H1 (cell line): ENCODE results near the gene PLN. TPM values are rescaled to one million over a fixed set of nuclear protein-coding genes. Genes with fewer than 3 reads are reported as not detected.

Experiments used
- CTCF ChIA-PET: fragments of 300-600 bp; sonication (Branson Sonifier 250); formaldehyde crosslinking; loops from one replicate; lab custom pipeline; 2021; ENCODE audit not compliant: partially characterized antibody; lab: Charles Lee
- POLR2A ChIA-PET: fragments of 300-600 bp; sonication (Branson Sonifier 250); formaldehyde crosslinking; loops from one replicate; lab custom pipeline; 2021; ENCODE audit warnings: inconsistent platforms; ENCODE audit not compliant: partially characterized antibody; lab: Charles Lee
- DNase-seq, 2 experiments: peaks; one replicate each; pipeline versions ENCODE4 v3.0.0 to v3.0.0-alpha.2; 2010 to 2022; ENCODE audit warnings: low spot score in 2 of 2, low read depth in 1 of 2, mixed read lengths in 1 of 2
- FAIRE-seq: peaks from 2 replicates; lab custom pipeline; 2011; peaks lifted over from hg19 to GRCh38; lab: Jason Lieb, UNC
- H2AFZ ChIP-seq: 2 replicates; pipeline ENCODE4 v1.8.1; 2012; ENCODE audit warnings: low read length, inconsistent platforms
- H2AK5ac ChIP-seq: 2 replicates; pipeline ENCODE4 v1.6.1; 2013; ENCODE audit warnings: low read depth, low read length
- H2BK120ac ChIP-seq: replicated peaks from 2 replicates; pipeline ENCODE3; 2013; ENCODE audit warnings: low read depth, low read length, inconsistent platforms
- H2BK12ac ChIP-seq: 2 replicates; pipeline ENCODE4 v1.6.1; 2013; ENCODE audit warnings: low read depth, low read length
- H2BK15ac ChIP-seq: 2 replicates; pipeline ENCODE4 v1.6.1; 2013; ENCODE audit warnings: low read length
- H2BK20ac ChIP-seq: 2 replicates; pipeline ENCODE4 v1.6.1; 2013; ENCODE audit warnings: low read length
- H2BK5ac ChIP-seq: 2 replicates; pipeline ENCODE4 v1.6.1; 2013; ENCODE audit warnings: low read depth, low read length
- H3K14ac ChIP-seq: 2 replicates; pipeline ENCODE4 v1.6.1; 2013; ENCODE audit warnings: inconsistent platforms; ENCODE audit not compliant: insufficient read length
- H3K18ac ChIP-seq: 2 replicates; pipeline ENCODE4 v1.6.1; 2013; ENCODE audit warnings: low read length; ENCODE audit errors: extremely low read depth
- H3K23ac ChIP-seq: 2 replicates; pipeline ENCODE4 v1.6.1; 2013; ENCODE audit warnings: inconsistent platforms; ENCODE audit not compliant: insufficient read length
- H3K23me2 ChIP-seq: 2 replicates; pipeline ENCODE4 v1.6.1; 2013; ENCODE audit warnings: low read depth, low read length
- H3K27ac ChIP-seq: 2 replicates; pipeline ENCODE4 v1.6.1; 2011; ENCODE audit warnings: low read depth, low read length, inconsistent platforms
- H3K27me3 ChIP-seq, 4 experiments: replicated peaks in 1 of 4; 1 replicate in 1 of 4; 2 replicates in 3 of 4; pipeline versions ENCODE4 v1.6.1 to v1.8.1; 2011 to 2013; ENCODE audit warnings: low read length in 3 of 4, mild to moderate bottlenecking in 3 of 4, inconsistent platforms in 2 of 4, mixed read lengths in 2 of 4, moderate library complexity in 1 of 4; ENCODE audit not compliant: control insufficient read depth in 3 of 4, insufficient read depth in 3 of 4; ENCODE audit errors: extremely low read depth in 1 of 4
- H3K36me3 ChIP-seq, 4 experiments: 2 replicates each; pipeline versions ENCODE4 v1.6.1 to v1.8.1; 2011 to 2013; ENCODE audit warnings: mild to moderate bottlenecking in 4 of 4, low read length in 3 of 4, moderate library complexity in 2 of 4, control low read depth in 1 of 4, inconsistent platforms in 1 of 4; ENCODE audit not compliant: insufficient read depth in 4 of 4, control insufficient read depth in 2 of 4
- H3K4ac ChIP-seq: replicated peaks from 2 replicates; pipeline ENCODE3; 2013; ENCODE audit warnings: low read length, low read depth, mixed read lengths, inconsistent platforms; ENCODE audit not compliant: insufficient read length
- H3K4me1 ChIP-seq, 4 experiments: replicated peaks in 1 of 4; 1 replicate in 1 of 4; 2 replicates in 3 of 4; pipeline versions ENCODE4 v1.6.1 to v1.8.1; 2011 to 2013; ENCODE audit warnings: low read length in 3 of 4, inconsistent platforms in 2 of 4, mixed read lengths in 1 of 4; ENCODE audit not compliant: insufficient read depth in 4 of 4, control insufficient read depth in 3 of 4
- H3K4me2 ChIP-seq, 2 experiments: 2 replicates each; pipeline versions ENCODE4 v1.6.1 to v1.8.1; 2011 to 2013; ENCODE audit warnings: low read depth in 2 of 2, low read length in 2 of 2, control low read depth in 1 of 2, inconsistent platforms in 1 of 2, mild to moderate bottlenecking in 1 of 2; ENCODE audit not compliant: insufficient read depth in 1 of 2
- H3K4me3 ChIP-seq, 4 experiments: fragments of 200-600, 300-600 bp in 1 of 4; sonication (generic), shearing (Covaris generic), sonication (Bioruptor Twin) in 1 of 4; 2 replicates each; pipeline versions ENCODE4 v1.5.1 to v1.8.1; 2011 to 2016; ENCODE audit warnings: low read length in 4 of 4, low read depth in 3 of 4, control low read depth in 2 of 4, inconsistent platforms in 2 of 4, mild to moderate bottlenecking in 2 of 4, mixed read lengths in 1 of 4, moderate library complexity in 1 of 4; ENCODE audit not compliant: insufficient read depth in 2 of 4; ENCODE audit errors: extremely low read depth in 1 of 4
- H3K56ac ChIP-seq: replicated peaks from 2 replicates; pipeline ENCODE3; 2013; ENCODE audit warnings: low read depth, mild to moderate bottlenecking, mixed read lengths, low read length, inconsistent platforms; ENCODE audit not compliant: insufficient read length
- H3K79me1 ChIP-seq: 2 replicates; pipeline ENCODE4 v1.6.1; 2013; ENCODE audit warnings: low read depth, low read length, control low read depth
- H3K79me2 ChIP-seq, 2 experiments: 2 replicates each; pipeline versions ENCODE4 v1.6.1 to v1.8.1; 2012 to 2013; ENCODE audit warnings: low read length in 2 of 2, mild to moderate bottlenecking in 2 of 2, inconsistent platforms in 1 of 2; ENCODE audit not compliant: insufficient read depth in 2 of 2, control insufficient read depth in 1 of 2
- H3K9ac ChIP-seq, 4 experiments: replicated peaks in 1 of 4; 1 replicate in 1 of 4; 2 replicates in 3 of 4; pipeline versions ENCODE4 v1.6.1 to v1.8.1; 2011 to 2013; ENCODE audit warnings: low read depth in 3 of 4, low read length in 3 of 4, control low read depth in 2 of 4, mild to moderate bottlenecking in 2 of 4, moderate library complexity in 2 of 4, inconsistent platforms in 1 of 4; ENCODE audit errors: extremely low read depth in 1 of 4
- H3K9me3 ChIP-seq, 2 experiments: 2 replicates each; pipeline versions ENCODE4 v1.6.1 to v1.8.1; 2012 to 2013; ENCODE audit warnings: mild to moderate bottlenecking in 2 of 2, moderate library complexity in 2 of 2, control low read depth in 1 of 2, inconsistent platforms in 1 of 2, low read depth in 1 of 2, low read length in 1 of 2, mixed read lengths in 1 of 2; ENCODE audit not compliant: insufficient read depth in 2 of 2
- H4K20me1 ChIP-seq, 2 experiments: replicated peaks in 1 of 2; 2 replicates each; pipeline versions ENCODE3 to v1.8.1; 2011 to 2013; ENCODE audit warnings: inconsistent platforms in 2 of 2, low read length in 2 of 2, mild to moderate bottlenecking in 1 of 2; ENCODE audit not compliant: insufficient read depth in 2 of 2, control insufficient read depth in 1 of 2
- H4K5ac ChIP-seq: 2 replicates; pipeline ENCODE4 v1.6.1; 2013; ENCODE audit warnings: low read length, low read depth, mixed read lengths, inconsistent platforms; ENCODE audit not compliant: insufficient read length
- H4K8ac ChIP-seq: 2 replicates; pipeline ENCODE4 v1.8.0; 2013; ENCODE audit warnings: mild to moderate bottlenecking, moderate library complexity, low read length, inconsistent platforms; ENCODE audit not compliant: insufficient read depth; ENCODE audit errors: extremely low read depth
- H4K91ac ChIP-seq: replicated peaks from 2 replicates; pipeline ENCODE3; 2013; ENCODE audit warnings: low read length, mixed read lengths, inconsistent platforms; ENCODE audit not compliant: insufficient read length
- EGR1 ChIP-seq: IDR thresholded peaks from 2 replicates; pipeline ENCODE4 v1.6.1; 2011; ENCODE audit warnings: low read depth, low read length, borderline replicate concordance
- NRF1 ChIP-seq: IDR thresholded peaks from 2 replicates; pipeline ENCODE4 v1.6.1; 2011; ENCODE audit warnings: mild to moderate bottlenecking, low read depth, low read length, improper control_type of control experiment
- RAD21 ChIP-seq, 2 experiments: IDR thresholded peaks in 1 of 2; conservative IDR thresholded peaks in 1 of 2; 2 replicates each; pipeline ENCODE4 v1.6.1; 2011; ENCODE audit warnings: low read depth in 2 of 2, low read length in 2 of 2, improper control_type of control experiment in 1 of 2, inconsistent platforms in 1 of 2, mild to moderate bottlenecking in 1 of 2, moderate library complexity in 1 of 2
- RNF2 ChIP-seq: fragments of 200-900, 300-1000 bp; sonication (generic); IDR thresholded peaks from 2 replicates; pipeline ENCODE4 v1.7.1; 2016; ENCODE audit warnings: borderline replicate concordance, low read depth, mild to moderate bottlenecking, antibody characterized with exemption, low read length; ENCODE audit not compliant: poor library complexity, severe bottlenecking; ENCODE audit errors: missing control alignments
- RXRA ChIP-seq: IDR thresholded peaks from 2 replicates; pipeline ENCODE4 v1.6.1; 2011; ENCODE audit warnings: low read depth, mild to moderate bottlenecking, low read length, moderate library complexity; ENCODE audit not compliant: insufficient read depth
- SUZ12 ChIP-seq: fragments of 200-600 bp; sonication (generic); IDR thresholded peaks from 2 replicates; pipeline ENCODE4 v1.6.1; 2012; ENCODE audit warnings: mild to moderate bottlenecking, inconsistent platforms, low read length, moderate library complexity, mixed read lengths
- WGBS, 2 experiments: shearing (Covaris generic) in 1 of 2; methylation state at CpG; one replicate each; pipeline versions ENCODE4 v1.1.6 to v1.1.7; 2013 to 2015; ENCODE audit warnings: low lambda C conversion rate in 2 of 2, mixed read lengths in 2 of 2, inconsistent platforms in 1 of 2, low coverage in 1 of 2, missing lambda C conversion rate in 1 of 2; ENCODE audit not compliant: insufficient replicate concordance in 2 of 2, insufficient coverage in 1 of 2, insufficient read length in 1 of 2; ENCODE audit errors: extremely low coverage in 1 of 2, missing lambda C conversion rate in 1 of 2; 5-methylcytosine and 5-hydroxymethylcytosine counted together
- polyA plus RNA-seq, 7 experiments: library from polyadenylated mRNA; depleted of rRNA in 3 of 7; stranded (reverse) in 5 of 7; unstranded in 2 of 7; fragments of >200 nt in 5 of 7; fragments of 200-250 nt in 2 of 7; gene quantifications; 1 replicate in 5 of 7; 2 replicates in 1 of 7; 4 replicates in 1 of 7; pipeline versions ENCODE4 v1.2.1 to v1.2.3, GENCODE V29; 2011 to 2013; ENCODE audit warnings: missing spikeins in 2 of 7, mixed read lengths in 2 of 7
- total RNA-seq: library from RNA; stranded (reverse); fragmentation: NEBNext Ultra II Directional; extraction: Animal tissue kit (Norgen Biotek cat#: 25700); gene quantifications from 2 replicates; pipeline ENCODE4 v1.2.1, GENCODE V29; 2021

PLN gene
- total and polyA plus RNA-seq, 2 of the 8 experiments (the other 6 are each of a cell fraction or from before 2014, with no cell fraction given): not detected

- no peak overlapping the region for H4K91ac ChIP-seq
- H3K79me2 ChIP-seq: no peaks in the 10 kb centered on the region
- H2BK20ac ChIP-seq: no peak overlapping the region
- no peak overlapping the region for H3K23ac ChIP-seq
- H3K9ac ChIP-seq: no peak overlapping the region
- H3K18ac ChIP-seq: no peak overlapping the region
- no peak overlapping the region for H3K4ac ChIP-seq
- CTCF ChIA-PET: interaction anchor here (0.9 kb wide), 1 partner anchor 14 kb away, joined by 4 read pairs; no protein-coding TSS in a partner anchor
- no peaks in the 10 kb centered on the region for H3K4me1 ChIP-seq
- no peaks in the 10 kb centered on the region; a peak in 1 of 4 replicates for H3K9me3 ChIP-seq
- no peak overlapping the region for H4K8ac ChIP-seq
- 92% methylated on average over 2 of the region's 2 CpGs; no CpG with 5 or more reads in 1 of the 2 experiments for WGBS, 2 experiments
- no peak overlapping the region for H3K4me2 ChIP-seq
- FAIRE-seq (no peak), DNase-seq (no peak)
- no peaks in the 10 kb centered on the region for H3K27me3 ChIP-seq
- POLR2A ChIA-PET: no interaction called here
- no peak overlapping the region for H2BK15ac ChIP-seq
- H3K36me3 ChIP-seq: no peaks in the 10 kb centered on the region; a peak in 1 of 8 replicates
- no peak overlapping the region for H2BK12ac ChIP-seq
- no peak overlapping the region for H2BK120ac ChIP-seq
- H3K23me2 ChIP-seq: no peaks in the 10 kb centered on the region
- H3K56ac ChIP-seq: no peak overlapping the region
- H3K14ac ChIP-seq: no peak overlapping the region
- H3K27ac ChIP-seq: no peak overlapping the region
- no peak overlapping the region for H2AFZ ChIP-seq
- no peak overlapping the region for H4K5ac ChIP-seq
- H3K4me3 ChIP-seq: no peak overlapping the region
- no peaks in the 10 kb centered on the region for H4K20me1 ChIP-seq
- H3K79me1 ChIP-seq: no peaks in the 10 kb centered on the region
- no peak overlapping the region for H2BK5ac ChIP-seq
- H2AK5ac ChIP-seq: no peak overlapping the region
- TF ChIP-seq EGR1: no peak
- no peak for TF ChIP-seq NRF1
- no peak for TF ChIP-seq RXRA
- no peak for TF ChIP-seq RNF2
- TF ChIP-seq RAD21 (IDR thresholded peaks at IDR 0.05 in 1 of 2, conservative IDR thresholded peaks at IDR 0.05 in 1 of 2; ENCODE audit: low read depth in 2 of 2, low read length in 2 of 2): no peak
- no peak for TF ChIP-seq SUZ12
Observed at GRCh38 chr6:118603372-118603771, 55.3 kb downstream of the PLN start.
